GM21528 (cell line): ENCODE measurements around the gene TH.
"Not testable (repeated sequence)": the region's sequence is repeated elsewhere in the genome, so short reads cannot be mapped to it uniquely, and the experiment has no call there.

Source experiments
- ATAC-seq: cut with Tn5 transposase; IDR thresholded peaks from one replicate; pipeline ENCODE4 v1.9.1; 2021; ENCODE audit warnings: mild to moderate bottlenecking, moderate library complexity; ENCODE audit not compliant: unreplicated experiment, low FRiP score

The TH gene

DNA sequence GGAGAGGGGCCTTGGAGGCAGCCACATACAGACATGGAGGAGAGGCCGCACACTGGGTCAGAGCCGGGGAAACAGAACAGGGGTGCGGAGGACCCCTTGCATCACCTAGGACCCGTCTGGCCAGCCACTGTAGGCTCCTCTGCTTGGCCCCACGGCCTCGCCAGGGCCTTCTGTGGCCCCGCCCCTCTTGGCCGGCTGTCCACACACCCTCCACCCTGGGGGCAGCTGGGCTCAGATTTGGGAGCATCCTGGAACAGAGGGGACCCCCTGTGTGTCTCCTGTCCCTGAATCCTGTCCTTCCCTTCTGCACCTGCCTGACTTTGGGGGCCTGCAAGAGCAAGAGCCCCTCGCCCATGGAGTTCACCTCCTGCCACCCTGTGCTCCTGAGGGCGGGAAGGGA, 7.9 kb upstream of the TH start:
- no peak for ATAC-seq

GRCh38 chr11:2178906-2179494, 7.4 kb upstream of the TH start:
- no peak for ATAC-seq

DNA sequence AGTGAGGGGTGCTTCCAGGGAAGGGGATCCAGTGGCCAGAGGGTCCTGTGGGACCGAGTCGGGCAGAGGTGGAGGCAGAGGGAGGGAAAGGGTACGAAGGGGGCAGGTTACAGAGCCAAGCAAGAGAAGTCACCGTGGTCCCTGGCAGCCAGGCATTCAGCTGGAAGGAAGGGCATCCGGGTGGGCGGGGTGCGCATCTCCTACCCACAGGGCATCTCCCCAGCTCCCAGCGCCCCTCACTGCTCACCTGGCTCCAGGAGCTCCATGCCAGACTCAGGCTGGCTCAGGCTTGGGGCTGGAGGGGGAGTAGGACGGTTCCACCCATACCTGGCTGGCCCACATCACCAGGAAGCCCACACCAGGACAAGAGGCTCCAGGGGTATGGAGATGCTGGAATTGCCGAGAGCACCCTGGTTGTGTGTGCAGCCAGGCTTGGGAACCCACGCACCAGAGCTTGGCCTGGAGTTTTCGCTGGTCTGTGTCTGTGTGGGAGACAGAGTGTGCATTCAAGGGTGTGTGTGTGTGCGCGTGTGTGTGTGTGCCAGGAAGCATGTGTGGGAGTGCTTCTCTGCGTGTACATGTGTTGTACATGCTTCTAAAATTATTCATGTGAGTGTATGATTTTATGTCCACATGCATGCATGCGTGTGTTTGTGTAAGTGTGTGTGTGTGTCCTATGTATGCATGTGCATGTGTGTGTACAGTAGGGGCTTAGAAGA, 6.6 kb upstream of the TH start:
- not testable (repeated sequence) for ATAC-seq

DNA sequence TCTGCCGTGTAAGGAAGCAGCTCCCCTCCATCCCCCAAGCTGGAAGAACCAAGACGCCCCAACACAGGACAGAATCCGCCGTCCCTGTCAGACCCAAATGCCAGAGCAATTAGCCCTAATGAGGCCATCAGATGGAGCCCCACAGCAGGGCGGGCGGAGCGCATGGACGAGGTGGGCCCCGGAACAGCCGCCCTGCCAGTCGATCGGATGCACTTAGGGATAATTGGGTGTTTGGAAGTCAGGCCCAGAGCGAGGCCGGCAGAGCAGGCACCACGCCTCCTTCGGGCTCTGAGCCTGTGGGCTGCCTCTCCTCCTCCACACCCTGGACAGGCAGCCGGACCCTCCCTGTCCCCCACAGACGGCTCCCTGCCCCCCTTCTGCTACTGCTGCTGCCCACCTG, 5.5 kb upstream of the TH start:
- no peak for ATAC-seq

DNA sequence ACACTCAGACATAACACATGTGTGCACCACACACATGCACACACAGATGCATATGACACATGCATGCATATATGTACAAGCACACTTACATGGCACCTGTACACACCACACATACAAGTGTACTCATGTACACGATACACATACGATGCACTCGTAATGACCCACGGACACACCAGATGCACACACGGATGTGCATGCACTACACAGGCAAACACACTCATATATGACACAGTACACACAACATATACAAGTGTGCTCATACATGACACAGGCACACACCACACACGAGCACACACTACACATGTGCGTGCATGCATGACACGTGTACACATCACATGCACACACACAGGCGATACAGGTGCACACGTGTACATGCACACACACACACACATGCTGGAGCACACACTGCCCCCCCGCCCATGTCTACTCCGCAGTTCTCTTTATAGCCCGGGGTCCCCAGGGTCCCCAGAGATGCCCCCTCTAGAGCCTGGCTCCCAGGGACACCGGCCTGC, 4.8 kb upstream of the TH start:
- no peak for ATAC-seq

DNA sequence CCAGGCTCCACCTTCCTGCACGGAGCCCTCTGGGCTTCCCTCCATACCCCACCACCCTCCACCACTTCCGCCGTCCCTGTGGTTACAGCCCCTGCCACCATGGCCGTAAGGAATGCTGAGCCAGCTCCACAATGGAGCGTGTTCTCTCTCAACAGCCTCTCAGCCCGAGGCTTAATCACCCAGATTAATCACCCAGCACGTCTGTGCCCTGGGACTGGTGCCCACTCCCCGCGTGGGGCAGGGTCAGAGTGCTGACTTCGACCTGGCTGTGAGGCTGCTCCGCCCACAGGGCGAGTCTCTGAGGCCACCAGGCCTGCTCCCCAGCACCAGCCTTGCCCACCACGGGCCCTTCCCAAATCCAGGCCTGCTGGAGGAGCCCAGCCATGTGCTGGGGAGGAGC, 4.0 kb upstream of the TH start:
- no peak for ATAC-seq

DNA sequence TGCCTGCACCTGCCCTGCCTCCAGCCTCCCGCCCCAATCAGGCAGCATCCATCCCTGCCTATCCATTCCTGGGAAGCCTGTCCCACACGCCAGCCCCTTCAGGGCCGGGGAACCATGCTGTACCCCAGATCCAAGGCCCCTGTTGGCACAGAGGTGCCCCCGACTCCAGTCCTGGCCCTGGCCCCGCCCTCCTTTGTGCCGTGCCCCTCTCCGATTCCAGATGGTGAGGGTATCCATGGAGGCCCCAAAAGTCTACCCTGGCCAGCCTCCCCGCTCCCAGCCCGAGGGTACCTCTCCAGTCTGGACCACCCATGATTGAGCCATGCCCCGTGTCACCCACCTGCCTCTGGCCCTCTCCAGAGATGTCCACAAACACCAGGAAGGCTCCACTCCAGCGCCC, 2.7 kb upstream of the TH start:
- ATAC-seq, result no peak

DNA sequence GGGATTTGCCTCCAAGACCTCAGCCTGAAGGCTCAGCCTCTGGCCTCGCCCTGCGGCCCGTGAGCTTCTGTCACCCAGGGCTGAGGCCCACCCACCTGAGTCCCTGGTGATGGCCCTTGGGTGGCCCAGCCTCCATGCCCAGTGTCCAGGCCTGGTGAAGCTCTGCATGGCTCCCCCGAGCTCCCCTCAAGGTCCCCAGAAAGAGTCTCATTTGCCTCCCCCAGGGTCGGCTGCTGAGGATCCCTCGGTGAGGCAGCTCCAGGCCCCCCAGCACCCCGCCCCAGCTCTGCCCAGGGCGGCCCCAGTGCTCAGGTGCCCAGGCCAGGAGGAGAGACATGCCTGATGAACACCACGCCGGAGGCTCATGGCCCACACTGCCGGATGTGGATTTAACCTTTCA, 2.1 kb upstream of the TH start:
- ATAC-seq, result no peak

DNA sequence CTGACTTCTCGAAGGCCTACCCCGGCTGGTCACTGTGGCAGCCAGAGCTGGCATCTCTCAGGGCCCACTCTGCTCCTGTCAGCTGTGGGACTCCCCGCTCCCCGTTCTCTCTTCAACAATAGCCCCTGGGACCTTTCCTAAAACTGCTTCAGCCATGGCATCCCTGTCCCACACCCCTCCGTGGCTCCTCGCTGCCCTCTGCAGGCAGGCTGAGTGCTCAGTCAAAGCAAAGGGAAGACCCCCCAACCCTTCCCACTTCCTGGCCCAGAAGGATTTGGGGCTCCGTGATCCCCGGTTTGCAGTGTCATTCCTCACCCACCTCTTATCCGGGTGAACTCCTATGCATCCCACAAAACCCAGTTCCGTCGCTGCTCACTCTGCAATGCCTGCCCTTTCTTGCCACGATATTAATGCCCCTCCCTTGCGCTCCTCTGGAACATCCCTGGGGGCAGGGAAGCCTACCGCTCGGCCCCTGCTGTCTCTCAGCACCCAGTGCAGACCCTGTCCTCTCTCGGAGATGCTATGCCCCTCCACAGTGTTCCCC, 1.6 kb upstream of the TH start:
- no peak for ATAC-seq

DNA sequence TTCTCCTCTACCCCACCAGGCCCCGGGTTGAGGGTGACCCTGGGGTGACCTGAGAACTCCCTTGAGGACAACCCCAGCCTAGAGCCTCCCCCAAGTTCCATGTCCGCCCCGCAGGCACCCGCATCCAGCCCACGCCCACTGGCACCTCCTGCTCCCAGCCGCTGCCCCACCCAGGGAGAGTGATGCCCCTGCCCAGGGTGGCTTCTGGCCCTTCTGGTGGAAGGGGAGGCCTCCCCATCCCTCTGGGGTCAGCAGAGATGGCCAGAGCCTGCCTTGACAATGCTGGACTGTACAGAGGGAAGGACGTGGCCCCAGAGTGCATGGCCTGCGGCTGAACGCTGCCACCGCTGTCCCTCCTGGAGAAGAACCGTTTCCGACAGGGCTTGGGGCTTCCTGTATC, 1.1 kb upstream of the TH start:
- ATAC-seq, result no peak

DNA sequence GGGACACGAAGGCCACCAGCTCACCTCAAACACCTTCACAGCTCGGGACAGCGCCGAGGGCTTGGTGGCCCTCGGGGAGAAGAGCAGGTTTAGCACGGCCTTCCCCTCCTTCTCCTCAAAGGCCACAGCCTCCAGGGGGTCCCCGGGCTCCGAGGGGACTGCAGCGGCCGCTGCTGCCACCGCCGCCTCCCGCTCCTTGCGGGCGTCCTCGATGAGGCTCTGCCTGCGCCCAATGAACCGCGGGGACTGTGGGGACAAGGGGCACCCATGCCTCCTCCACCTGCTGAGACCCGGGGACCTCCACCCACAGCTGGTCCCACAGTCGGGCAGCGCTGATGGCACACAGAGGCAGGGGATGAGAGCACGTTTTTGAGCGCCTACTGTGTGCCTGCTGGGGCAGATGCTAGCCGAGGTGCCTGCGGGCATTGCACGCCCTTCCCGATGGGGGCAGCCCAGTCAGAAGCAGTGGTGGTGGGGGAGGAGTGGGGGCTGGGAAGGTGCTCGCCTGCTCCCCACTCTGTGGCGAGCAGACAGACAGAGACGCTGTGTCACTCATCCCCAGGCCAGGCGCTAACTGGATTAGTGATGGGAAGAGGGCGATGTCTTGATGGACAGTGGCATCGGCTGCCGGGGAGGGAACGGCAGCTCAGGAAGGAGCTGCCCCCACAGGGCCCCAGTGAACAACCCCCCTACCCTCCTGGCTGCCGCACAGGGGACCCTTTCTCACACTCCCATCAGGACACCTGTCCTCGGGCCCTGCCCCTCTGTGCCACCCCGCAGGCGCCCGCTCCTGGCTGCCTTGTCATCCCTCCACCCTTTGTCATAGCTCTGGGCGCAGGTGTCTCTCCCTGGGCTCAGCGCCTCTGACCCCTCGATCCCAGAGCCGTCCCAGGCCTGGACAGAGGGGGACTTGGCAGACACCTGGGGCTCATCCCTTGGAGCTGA, 1.7 kb downstream of the TH start:
- ATAC-seq, result no peak

DNA sequence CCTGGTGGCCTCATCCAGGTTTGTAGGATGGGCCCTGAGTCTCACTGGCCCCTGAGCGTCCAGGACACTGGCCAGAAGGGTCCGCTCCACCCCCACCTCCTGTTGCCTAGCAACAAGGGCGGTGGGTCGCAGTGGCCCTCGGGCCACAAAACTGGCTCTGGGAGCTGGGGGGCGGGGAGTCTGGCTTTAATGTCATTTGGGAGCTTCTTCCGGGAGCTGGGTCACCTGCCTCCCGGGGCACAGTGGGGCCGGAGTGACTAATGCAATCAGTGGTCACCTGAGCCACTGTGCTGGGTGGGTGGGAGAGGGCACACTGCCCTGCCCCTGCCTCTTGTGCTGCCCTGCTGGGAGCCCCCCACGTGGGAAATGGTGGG, 2.6 kb downstream of the TH start:
- no peak for ATAC-seq

DNA sequence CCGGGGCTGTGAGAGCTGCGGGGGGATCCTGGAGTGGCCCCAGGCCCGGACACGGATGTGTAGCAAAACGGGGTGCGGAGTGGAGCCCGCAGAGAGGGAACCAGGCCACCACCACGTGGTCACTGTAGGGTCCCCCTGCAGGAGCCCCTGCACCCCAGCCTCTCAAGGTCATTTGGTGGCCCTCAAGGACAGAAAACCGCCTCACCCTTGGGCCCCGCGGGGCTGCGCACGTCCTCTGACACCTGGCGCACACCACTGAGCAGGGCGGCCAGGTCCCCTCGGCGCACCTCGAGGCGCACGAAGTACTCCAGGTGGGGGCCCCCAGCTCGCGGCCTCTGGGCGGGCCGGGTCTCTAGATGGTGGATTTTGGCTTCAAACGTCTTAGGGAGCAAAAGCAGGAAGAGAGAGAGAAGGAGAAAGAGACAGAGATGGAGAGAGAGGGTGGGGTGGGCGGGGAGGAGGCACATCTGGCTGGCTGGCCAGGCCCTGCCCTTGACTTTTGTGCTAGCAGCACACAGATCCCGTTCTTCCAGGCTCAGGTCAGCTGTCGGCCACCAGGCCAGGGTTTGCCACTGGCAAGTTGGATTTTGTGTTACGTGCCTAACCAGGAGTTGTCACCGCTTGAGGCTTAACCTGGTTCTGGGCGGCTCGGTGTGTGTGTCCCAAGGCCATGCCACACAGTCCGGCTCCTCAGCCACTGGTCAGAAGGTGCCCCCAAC, 3.2 kb downstream of the TH start:
- no peak for ATAC-seq

GRCh38 chr11:2167141-2168045, 4.2 kb downstream of the TH start:
- ATAC-seq, result no peak

GRCh38 chr11:2166091-2166851, 5.3 kb downstream of the TH start:
- no peak for ATAC-seq

DNA sequence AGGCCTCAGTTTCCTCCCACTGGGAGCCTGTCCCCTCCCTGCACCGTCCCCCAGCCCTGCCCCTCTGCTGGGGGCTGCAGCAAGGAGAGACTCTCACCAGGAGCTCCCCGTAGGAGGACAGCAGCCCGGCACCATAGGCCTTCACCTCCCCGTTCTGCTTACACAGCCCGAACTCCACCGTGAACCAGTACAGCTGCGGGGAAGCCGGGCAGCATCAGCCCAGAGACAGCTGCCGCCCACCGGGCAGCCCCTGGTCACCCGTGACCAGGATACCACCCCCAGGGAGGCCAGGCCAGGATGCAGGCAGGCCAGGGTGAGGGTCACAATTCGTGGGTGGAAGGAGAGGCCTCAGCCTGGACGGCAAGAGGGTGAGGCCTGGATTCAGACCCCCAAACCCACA, 6.0 kb downstream of the TH start:
- ATAC-seq, result no peak

- ATAC-seq, result no peak
Measured at GRCh38 chr11:2164861-2165555, 6.6 kb downstream of the TH start.

GRCh38 chr11:2164081-2164480, 7.5 kb downstream of the TH start:
- no peak for ATAC-seq
